Epidermal melanocyte (primary cell): ENCODE measurements around the gene CGNL1.

Experiments
- DNase-seq: peaks from one replicate; pipeline ENCODE4 v3.0.0; 2011; ENCODE audit warnings: low spot score; ENCODE audit not compliant: insufficient read length

Gene CGNL1

GRCh38 chr15:57348081-57348480 is 28.2 kb upstream of the CGNL1 start:
- DNase-seq = no peak

- no peak for DNase-seq
Measured at GRCh38 chr15:57352535-57353316, 23.6 kb upstream of the CGNL1 start.

- DNase-seq = no peak
Measured at GRCh38 chr15:57353317-57353804, 22.9 kb upstream of the CGNL1 start.

GRCh38 chr15:57354436-57355123 is 21.7 kb upstream of the CGNL1 start:
- DNase-seq = no peak

GRCh38 chr15:57355259-57355658 is 21.0 kb upstream of the CGNL1 start:
- no peak for DNase-seq

- DNase-seq = no peak
Measured at GRCh38 chr15:57356178-57356577, 20.1 kb upstream of the CGNL1 start.

- DNase-seq = no peak
Measured at GRCh38 chr15:57356636-57357035, 19.7 kb upstream of the CGNL1 start.

- no peak for DNase-seq
Measured at GRCh38 chr15:57357799-57358198, 18.5 kb upstream of the CGNL1 start.

GRCh38 chr15:57358571-57358970 is 17.7 kb upstream of the CGNL1 start:
- no peak for DNase-seq

GRCh38 chr15:57363661-57364060 is 12.6 kb upstream of the CGNL1 start:
- no peak for DNase-seq

- DNase-seq = no peak
Measured at GRCh38 chr15:57364282-57365007, 11.9 kb upstream of the CGNL1 start.

- DNase-seq = no peak
Measured at GRCh38 chr15:57367556-57367955, 8.7 kb upstream of the CGNL1 start.

- DNase-seq = no peak
Measured at GRCh38 chr15:57370929-57371328, 5.4 kb upstream of the CGNL1 start.

GRCh38 chr15:57373251-57373881 is 2.9 kb upstream of the CGNL1 start:
- no peak for DNase-seq

- no peak for DNase-seq
Measured at GRCh38 chr15:57373882-57374276, 2.4 kb upstream of the CGNL1 start.

GRCh38 chr15:57376696-57377477 is 582 bp downstream of the CGNL1 start:
- DNase-seq = no peak

GRCh38 chr15:57377478-57377847 is 1.2 kb downstream of the CGNL1 start:
- DNase-seq = no peak

- no peak for DNase-seq
Measured at GRCh38 chr15:57379487-57379886, 3.2 kb downstream of the CGNL1 start.

GRCh38 chr15:57380854-57381253 is 4.5 kb downstream of the CGNL1 start:
- DNase-seq = no peak

GRCh38 chr15:57382215-57382614 is 5.9 kb downstream of the CGNL1 start:
- DNase-seq = no peak

- no peak for DNase-seq
Measured at GRCh38 chr15:57382969-57383368, 6.7 kb downstream of the CGNL1 start.
